OCI-LY7 (cell line): ENCODE measurements around the gene NTNG2.

ENCODE experiments used
- CTCF ChIP-seq: fragments of 200-600 bp; sonication (generic); conservative IDR thresholded peaks from 2 replicates; pipeline ENCODE4 v1.5.1; 2014; ENCODE audit warnings: mild to moderate bottlenecking, antibody characterized with exemption, low read length, moderate library complexity, mixed read lengths
- EZH2phosphoT487 ChIP-seq: fragments of 200-600 bp; sonication (generic); IDR thresholded peaks from 2 replicates; pipeline ENCODE4 v1.6.1; 2018; ENCODE audit warnings: low read depth, borderline replicate concordance, mild to moderate bottlenecking, mixed run types, antibody characterized with exemption, low read length, moderate library complexity, mixed read lengths

DNA sequence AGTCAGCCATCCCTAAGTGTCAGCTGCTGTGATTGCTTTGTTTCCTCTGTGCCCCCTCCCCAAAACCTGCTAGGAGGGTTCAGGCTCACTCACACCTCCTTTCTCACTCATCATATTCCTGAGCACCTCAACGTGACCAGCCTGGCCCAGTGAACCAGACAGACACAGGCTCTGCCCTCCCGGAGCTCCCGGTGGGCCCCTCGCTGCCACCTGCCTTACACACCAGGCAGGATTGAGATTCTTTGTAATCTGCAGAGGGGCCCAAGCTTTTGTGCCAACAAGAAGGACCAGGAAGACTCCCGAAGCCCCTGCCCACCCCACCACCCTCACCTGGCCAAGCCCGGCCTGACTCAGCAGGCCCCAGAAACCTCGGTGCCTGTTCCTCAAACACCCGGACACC, 87.8 kb downstream of the NTNG2 start:
- TF ChIP-seq CTCF, result no peak
- no peak for TF ChIP-seq EZH2phosphoT487
